Nephron (organoid): ENCODE data around the gene MFSD6L.

Experiments used
- H3K27ac Mint-ChIP-seq, 3 experiments: 2 replicates each; pipeline ENCODE4 v1.8.0; 2020; ENCODE audit warnings: mixed read lengths in 3 of 3, mild to moderate bottlenecking in 2 of 3, moderate library complexity in 1 of 3
- H3K27me3 Mint-ChIP-seq: 2 replicates; pipeline ENCODE4 v1.8.0; 2021; ENCODE audit warnings: low read depth, mild to moderate bottlenecking, moderate library complexity, mixed read lengths
- H3K36me3 Mint-ChIP-seq: 2 replicates; pipeline ENCODE4 v1.8.0; 2020; ENCODE audit warnings: low read depth, mixed read lengths
- H3K4me1 Mint-ChIP-seq: 2 replicates; pipeline ENCODE4 v1.8.0; 2020; ENCODE audit warnings: mixed read lengths
- H3K4me3 Mint-ChIP-seq, 3 experiments: 2 replicates each; pipeline ENCODE4 v1.8.0; 2020; ENCODE audit warnings: mild to moderate bottlenecking in 3 of 3, mixed read lengths in 3 of 3, moderate library complexity in 2 of 3
- H3K9me3 Mint-ChIP-seq: 2 replicates; pipeline ENCODE4 v1.8.0; 2020; ENCODE audit warnings: mixed read lengths
- CTCF ChIP-seq, 3 experiments: fragments of 200-600 bp; sonication (generic); IDR thresholded peaks; one replicate each; pipeline ENCODE4 v1.5.0; 2021; ENCODE audit warnings: antibody characterized with exemption in 3 of 3; ENCODE audit not compliant: unreplicated experiment in 3 of 3

MFSD6L gene

GRCh38 chr17:8799570-8800212, 526 bp upstream of the MFSD6L start:
- Mint-ChIP-seq H3K4me1 (peaks cover 17% of the 10 kb centered on the region), H3K9me3 (no peaks in the 10 kb centered on the region), H3K4me3 (peak overlapping the region; percentile 24 to 40 (median 34)), H3K27me3 (peaks cover 53% of the 10 kb centered on the region), H3K27ac (no peak overlapping the region), H3K36me3 (no peaks in the 10 kb centered on the region)
- TF ChIP-seq CTCF (IDR thresholded peaks at IDR 0.05; ENCODE audit: unreplicated experiment in 3 of 3), result no peak

DNA sequence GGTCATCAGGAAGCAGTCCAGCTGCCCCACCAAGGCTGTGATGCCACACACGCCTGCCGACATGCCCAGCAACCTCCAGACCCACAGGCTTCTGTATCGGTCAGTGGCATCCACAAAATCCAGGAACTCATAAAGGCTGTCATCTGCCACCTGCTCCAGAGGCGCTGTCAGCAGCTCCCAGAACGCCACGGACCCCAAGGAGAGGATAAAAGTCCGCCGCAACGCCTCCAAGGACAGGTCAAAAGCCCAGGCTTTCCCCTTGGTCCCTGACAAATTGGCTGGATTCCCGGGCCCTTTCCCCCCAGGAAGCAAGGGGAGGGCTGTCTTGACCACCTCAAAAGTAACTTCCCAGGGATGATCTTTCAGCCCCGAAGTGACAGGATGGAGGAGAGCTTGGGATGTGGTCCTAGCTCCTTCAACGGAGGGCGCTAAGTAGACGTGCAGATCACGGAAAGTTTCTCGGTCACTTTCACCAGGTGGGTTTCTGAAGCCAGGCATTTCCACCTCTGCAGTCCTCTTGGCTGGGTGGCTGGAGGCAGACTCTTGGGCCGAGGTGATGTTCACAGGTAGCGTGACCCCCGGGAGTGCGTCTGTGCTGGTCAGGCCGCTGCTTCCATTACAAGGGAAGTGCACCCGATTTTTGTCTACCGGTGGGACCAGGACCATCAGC, 854 bp downstream of the MFSD6L start:
- peak overlapping the region; percentile 50 to 69 (median 67) for H3K4me3 Mint-ChIP-seq
- H3K9me3 Mint-ChIP-seq, result peaks cover 5% of the 10 kb centered on the region
- H3K36me3 Mint-ChIP-seq, result no peaks in the 10 kb centered on the region
- no peak for TF ChIP-seq CTCF (IDR thresholded peaks at IDR 0.05; ENCODE audit: unreplicated experiment in 3 of 3)
- peaks cover 56% of the 10 kb centered on the region for H3K27me3 Mint-ChIP-seq
- H3K4me1 Mint-ChIP-seq, result peaks cover 19% of the 10 kb centered on the region
- no peak overlapping the region for H3K27ac Mint-ChIP-seq

GRCh38 chr17:8797621-8798175, 1.5 kb downstream of the MFSD6L start:
- Mint-ChIP-seq H3K4me1 (peaks cover 16% of the 10 kb centered on the region), H3K27me3 (peaks cover 54% of the 10 kb centered on the region), H3K36me3 (no peaks in the 10 kb centered on the region), H3K9me3 (peaks cover 5% of the 10 kb centered on the region), H3K4me3 (peak overlapping the region in 1 of 3 experiments; percentile 10), H3K27ac (no peak overlapping the region)
- no peak for TF ChIP-seq CTCF (IDR thresholded peaks at IDR 0.05; ENCODE audit: unreplicated experiment in 3 of 3)

GRCh38 chr17:8794636-8795035, 4.5 kb downstream of the MFSD6L start:
- H3K27ac Mint-ChIP-seq, result peak overlapping the region; percentile 56 to 86 (median 63)
- no peaks in the 10 kb centered on the region for H3K36me3 Mint-ChIP-seq

DNA sequence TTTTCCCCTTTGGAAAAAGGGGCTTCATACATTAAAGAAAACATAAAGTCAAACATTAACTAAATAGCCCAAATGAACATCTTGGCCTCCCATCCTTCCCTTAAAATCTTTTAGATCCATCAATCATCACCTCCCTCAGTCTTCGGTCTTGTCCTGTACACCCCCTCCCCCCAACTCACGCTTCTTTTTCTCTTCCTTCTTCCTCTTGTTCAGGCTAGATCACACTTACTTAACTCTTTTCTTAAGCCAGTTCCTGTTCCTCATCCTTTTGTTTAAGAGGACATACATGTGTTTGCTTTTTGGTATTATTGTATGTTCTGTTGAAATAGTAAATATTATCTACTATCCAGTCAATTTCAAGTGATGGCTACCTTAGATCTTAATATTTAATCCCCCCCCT, 5.5 kb downstream of the MFSD6L start:
- Mint-ChIP-seq H3K27ac (peak overlapping the region in 2 of 3 experiments; percentile 45 to 63), H3K9me3 (peaks cover 10% of the 10 kb centered on the region), H3K36me3 (no peaks in the 10 kb centered on the region), H3K4me3 (no peak overlapping the region), H3K4me1 (peaks cover 9% of the 10 kb centered on the region), H3K27me3 (peaks cover 27% of the 10 kb centered on the region)
- no peak for TF ChIP-seq CTCF (IDR thresholded peaks at IDR 0.05; ENCODE audit: unreplicated experiment in 3 of 3)

More at GRCh38 chr17:8794636-8795035, 4.5 kb downstream of the MFSD6L start:
- peaks cover 10% of the 10 kb centered on the region for H3K9me3 Mint-ChIP-seq
- H3K27me3 Mint-ChIP-seq, result peaks cover 33% of the 10 kb centered on the region
- H3K4me3 Mint-ChIP-seq, result no peak overlapping the region
- peaks cover 12% of the 10 kb centered on the region for H3K4me1 Mint-ChIP-seq
- TF ChIP-seq CTCF (IDR thresholded peaks at IDR 0.05; ENCODE audit: unreplicated experiment in 3 of 3), result no peak
